HCT116 (cell line): Measurements from ENCODE around the gene CLN5. TPM values are rescaled to one million over a fixed set of nuclear protein-coding genes. Genes with fewer than 3 reads are reported as not detected.

Experiments
- ATAC-seq: fragments of 200-7000 bp; cut with Tn5 transposase; 2 replicates; pipeline ENCODE4 v1.9.1; 2020; ENCODE audit warnings: mild to moderate bottlenecking, moderate library complexity
- BruUV-seq: library from RNA; stranded (reverse); fragments of 400-500 nt; replicated peaks from 2 replicates; lab custom pipeline; 2021; lab: Mats Ljungman, UMichigan
- CTCF ChIA-PET: fragments of 300-600 bp; sonication (Branson Sonifier 250); formaldehyde crosslinking; loops from one replicate; lab custom pipeline; 2021; ENCODE audit warnings: antibody characterized with exemption; lab: Charles Lee
- POLR2A ChIA-PET: fragments of 300-600, 350-600 bp; sonication (Branson Sonifier 250); formaldehyde crosslinking; loops from one replicate; lab custom pipeline; 2021; ENCODE audit warnings: antibody characterized with exemption; lab: Charles Lee
- RAD21 ChIA-PET, 2 experiments: fragments of 300-600 bp; sonication (Branson Sonifier 250); formaldehyde crosslinking; loops; one replicate each; lab custom pipeline; 2023; ENCODE audit warnings: low total read pairs in 2 of 2; ENCODE audit not compliant: uncharacterized antibody in 2 of 2, unreplicated experiment in 2 of 2, low non-redundant PET in 1 of 2; lab: Charles Lee
- DNase-seq: peaks from one replicate; pipeline ENCODE4 v3.0.0-alpha.2; 2010; ENCODE audit warnings: low read depth, low spot score
- H2AFZ ChIP-seq: fragments of 200-600 bp; shearing (Covaris generic), sonication (generic); 2 replicates; pipeline ENCODE4 v1.6.1; 2017; ENCODE audit warnings: low read depth, mixed run types, mixed read lengths, antibody characterized with exemption, low read length; ENCODE audit not compliant: poor library complexity, severe bottlenecking
- H3K27ac ChIP-seq: 2 replicates; pipeline ENCODE4 v1.5.1; 2012; ENCODE audit warnings: low read depth, low read length
- H3K27me3 ChIP-seq: fragments of 200-600 bp; sonication (generic); 2 replicates; pipeline ENCODE4 v1.6.1; 2016; ENCODE audit warnings: mixed run types, low read length, mixed read lengths; ENCODE audit not compliant: insufficient read depth
- H3K36me3 ChIP-seq, 2 experiments: fragments of 200-500 bp in 1 of 2; fragments of 200-600 bp in 1 of 2; sonication (Bioruptor generic) in 1 of 2; sonication (generic) in 1 of 2; 2 replicates each; pipeline versions ENCODE4 v1.5.1 to v1.6.1; 2014 to 2016; ENCODE audit warnings: low read length in 2 of 2, inconsistent platforms in 1 of 2, mixed read lengths in 1 of 2, mixed run types in 1 of 2; ENCODE audit not compliant: insufficient read depth in 2 of 2, control insufficient read depth in 1 of 2
- H3K4me1 ChIP-seq, 2 experiments: fragments of 200-600 bp in 1 of 2; sonication (generic) in 1 of 2; 2 replicates each; pipeline versions ENCODE4 v1.5.1 to v1.6.1; 2012 to 2017; ENCODE audit warnings: low read length in 2 of 2, inconsistent platforms in 1 of 2, mild to moderate bottlenecking in 1 of 2, mixed read lengths in 1 of 2, mixed run types in 1 of 2, moderate library complexity in 1 of 2; ENCODE audit not compliant: insufficient read depth in 2 of 2, control insufficient read depth in 1 of 2
- H3K4me2 ChIP-seq: fragments of 200-600 bp; sonication (generic); 2 replicates; pipeline ENCODE4 v1.6.1; 2017; ENCODE audit warnings: mixed run types, low read length, mixed read lengths
- H3K4me3 ChIP-seq, 2 experiments: fragments of 200-600 bp in 1 of 2; sonication (generic) in 1 of 2; replicated peaks in 1 of 2; 2 replicates each; pipeline ENCODE4 v1.5.1; 2011 to 2016; ENCODE audit warnings: low read length in 2 of 2, control low read depth in 1 of 2, low read depth in 1 of 2, mild to moderate bottlenecking in 1 of 2, mixed read lengths in 1 of 2, mixed run types in 1 of 2
- H3K79me2 ChIP-seq: fragments of 200-600 bp; sonication (generic); 2 replicates; pipeline ENCODE4 v1.6.1; 2017; ENCODE audit warnings: mild to moderate bottlenecking, mixed run types, low read length, moderate library complexity, mixed read lengths; ENCODE audit not compliant: insufficient read depth
- H3K9ac ChIP-seq: fragments of 200-600 bp; sonication (generic); 2 replicates; pipeline ENCODE4 v1.6.1; 2016; ENCODE audit warnings: low read length, mixed read lengths
- H3K9me2 ChIP-seq: fragments of 200-600 bp; sonication (generic), shearing (Covaris generic); 2 replicates; pipeline ENCODE4 v1.6.1; 2017; ENCODE audit warnings: mixed run types, mild to moderate bottlenecking, moderate library complexity; ENCODE audit not compliant: insufficient read depth
- H3K9me3 ChIP-seq, 2 experiments: fragments of 200-500 bp in 1 of 2; fragments of 200-600 bp in 1 of 2; sonication (Bioruptor generic) in 1 of 2; sonication (generic) in 1 of 2; 2 replicates each; pipeline ENCODE4 v1.6.1; 2014 to 2017; ENCODE audit warnings: low read length in 2 of 2, mixed read lengths in 2 of 2, inconsistent platforms in 1 of 2, low read depth in 1 of 2, mild to moderate bottlenecking in 1 of 2, mixed run types in 1 of 2, moderate library complexity in 1 of 2; ENCODE audit not compliant: control insufficient read depth in 1 of 2, insufficient read depth in 1 of 2
- H4K20me1 ChIP-seq: fragments of 200-600 bp; sonication (generic), shearing (Covaris generic); 2 replicates; pipeline ENCODE4 v1.6.1; 2017; ENCODE audit warnings: mixed run types, mild to moderate bottlenecking, moderate library complexity; ENCODE audit not compliant: insufficient read depth
- CBX3 ChIP-seq: IDR thresholded peaks from 2 replicates; pipeline ENCODE4 v1.6.1; 2012; ENCODE audit warnings: low read depth
- EGR1 ChIP-seq: IDR thresholded peaks from 2 replicates; pipeline ENCODE4 v1.6.1; 2012; ENCODE audit warnings: low read depth
- EZH2phosphoT487 ChIP-seq: fragments of 200-600 bp; IDR thresholded peaks from 2 replicates; pipeline ENCODE4 v1.6.1; 2018; ENCODE audit warnings: antibody characterized with exemption, borderline replicate concordance
- FOSL1 ChIP-seq: IDR thresholded peaks from 2 replicates; pipeline ENCODE4 v1.6.1; 2012; ENCODE audit warnings: low read depth
- POLR2AphosphoS5 ChIP-seq: IDR thresholded peaks from 2 replicates; pipeline ENCODE4 v1.6.1; 2011; ENCODE audit warnings: mild to moderate bottlenecking, low read depth, low read length, moderate library complexity
- RAD21 ChIP-seq: IDR thresholded peaks from 2 replicates; pipeline ENCODE4 v1.6.1; 2012; ENCODE audit warnings: low read depth, mild to moderate bottlenecking
- SP1 ChIP-seq: IDR thresholded peaks from 2 replicates; pipeline ENCODE4 v1.6.1; 2012; ENCODE audit warnings: low read depth
- SRF ChIP-seq: IDR thresholded peaks from 2 replicates; pipeline ENCODE4 v1.6.1; 2012; ENCODE audit warnings: low read depth
- ZFX ChIP-seq: fragments of 450-650 bp; IDR thresholded peaks from 2 replicates; pipeline ENCODE4 v1.6.1; 2017
- intact Hi-C: fragments of 100-400 bp; cut with micrococcal nuclease; formaldehyde crosslinking; loops from 2 replicates; pipeline ENCODE4 v1.10.0; 2022
- total RNA-seq: library from RNA; stranded (reverse); gene quantifications from one replicate; pipeline ENCODE4 v1.2.1, GENCODE V29; 2021; ENCODE audit not compliant: unreplicated experiment
- TF ChIP-seq, protein P1 (sequence below), 3 experiments: fragments of 200-600 bp in 1 of 3; sonication (generic) in 1 of 3; IDR thresholded peaks in 2 of 3; conservative IDR thresholded peaks in 1 of 3; 2 replicates each; pipeline ENCODE4 v1.5.1; 2012 to 2017; ENCODE audit warnings: low read depth in 2 of 3, low read length in 2 of 3, antibody characterized with exemption in 1 of 3, borderline replicate concordance in 1 of 3, control low read depth in 1 of 3, mild to moderate bottlenecking in 1 of 3, mixed read lengths in 1 of 3, mixed run types in 1 of 3, moderate library complexity in 1 of 3; ENCODE audit not compliant: insufficient read depth in 1 of 3
- TF ChIP-seq, protein P2 (sequence below): IDR thresholded peaks from 2 replicates; pipeline ENCODE4 v1.6.1; 2012
- TF ChIP-seq, protein P3 (sequence below): IDR thresholded peaks from 2 replicates; pipeline ENCODE4 v1.6.1; 2012
- TF ChIP-seq, protein P4 (sequence below): IDR thresholded peaks from 2 replicates; pipeline ENCODE4 v1.6.1; 2012; ENCODE audit warnings: low read depth

CLN5 gene
- total RNA-seq, 1 experiment from 2014 or later = 21.4 TPM

DNA sequence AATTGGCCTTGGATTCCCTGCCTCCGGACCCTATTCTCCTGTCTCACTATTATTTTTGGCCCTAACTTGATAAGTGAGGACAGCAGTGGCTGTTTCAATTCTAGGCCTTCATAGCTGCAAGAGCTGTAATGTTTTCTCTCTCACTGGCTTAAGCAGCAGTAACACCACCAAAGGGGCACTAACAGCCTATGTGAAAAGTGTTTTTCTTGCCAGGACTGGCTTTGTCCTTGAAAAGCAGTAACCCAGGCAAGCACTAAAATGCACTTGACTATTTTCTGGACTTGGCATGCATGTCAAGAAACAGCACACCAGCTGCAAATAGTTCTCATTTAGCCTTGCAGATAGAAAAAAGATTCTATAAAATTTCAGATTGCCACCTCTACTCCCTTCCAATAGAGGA, 44.4 kb downstream of the CLN5 start:
- Histone ChIP-seq H3K4me1 (no peaks in the 10 kb centered on the region), H3K9me3 (no peaks in the 10 kb centered on the region), H3K27me3 (no peaks in the 10 kb centered on the region), H4K20me1 (no peaks in the 10 kb centered on the region), H3K4me3 (no peak overlapping the region), H2AFZ (no peak overlapping the region), H3K9ac (no peak overlapping the region), H3K4me2 (no peak overlapping the region), H3K36me3 (no peaks in the 10 kb centered on the region), H3K27ac (no peak overlapping the region), H3K79me2 (no peaks in the 10 kb centered on the region), H3K9me2 (no peaks in the 10 kb centered on the region)
- ATAC-seq (no peak), DNase-seq (no peak)
- intact Hi-C loops = no loop called here
- ChIA-PET CTCF (no interaction called here), POLR2A (no interaction called here), RAD21 (no interaction called here)
- no TSS peak for BruUV-seq
- TF ChIP-seq, protein P1, sequence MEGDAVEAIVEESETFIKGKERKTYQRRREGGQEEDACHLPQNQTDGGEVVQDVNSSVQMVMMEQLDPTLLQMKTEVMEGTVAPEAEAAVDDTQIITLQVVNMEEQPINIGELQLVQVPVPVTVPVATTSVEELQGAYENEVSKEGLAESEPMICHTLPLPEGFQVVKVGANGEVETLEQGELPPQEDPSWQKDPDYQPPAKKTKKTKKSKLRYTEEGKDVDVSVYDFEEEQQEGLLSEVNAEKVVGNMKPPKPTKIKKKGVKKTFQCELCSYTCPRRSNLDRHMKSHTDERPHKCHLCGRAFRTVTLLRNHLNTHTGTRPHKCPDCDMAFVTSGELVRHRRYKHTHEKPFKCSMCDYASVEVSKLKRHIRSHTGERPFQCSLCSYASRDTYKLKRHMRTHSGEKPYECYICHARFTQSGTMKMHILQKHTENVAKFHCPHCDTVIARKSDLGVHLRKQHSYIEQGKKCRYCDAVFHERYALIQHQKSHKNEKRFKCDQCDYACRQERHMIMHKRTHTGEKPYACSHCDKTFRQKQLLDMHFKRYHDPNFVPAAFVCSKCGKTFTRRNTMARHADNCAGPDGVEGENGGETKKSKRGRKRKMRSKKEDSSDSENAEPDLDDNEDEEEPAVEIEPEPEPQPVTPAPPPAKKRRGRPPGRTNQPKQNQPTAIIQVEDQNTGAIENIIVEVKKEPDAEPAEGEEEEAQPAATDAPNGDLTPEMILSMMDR (IDR thresholded peaks at IDR 0.05 in 2 of 3, conservative IDR thresholded peaks at IDR 0.05 in 1 of 3; ENCODE audit: borderline replicate concordance in 1 of 3, insufficient read depth in 1 of 3, low read depth in 2 of 3, low read length in 2 of 3) = no peak
- TF ChIP-seq EGR1 (no peak), SRF (no peak), SP1 (no peak), EZH2phosphoT487 (no peak), POLR2AphosphoS5 (no peak), RAD21 (no peak), ZFX (no peak), FOSL1 (no peak), CBX3 (no peak)
- TF ChIP-seq, protein P2, sequence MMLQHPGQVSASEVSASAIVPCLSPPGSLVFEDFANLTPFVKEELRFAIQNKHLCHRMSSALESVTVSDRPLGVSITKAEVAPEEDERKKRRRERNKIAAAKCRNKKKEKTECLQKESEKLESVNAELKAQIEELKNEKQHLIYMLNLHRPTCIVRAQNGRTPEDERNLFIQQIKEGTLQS = no peak
- TF ChIP-seq, protein P3, sequence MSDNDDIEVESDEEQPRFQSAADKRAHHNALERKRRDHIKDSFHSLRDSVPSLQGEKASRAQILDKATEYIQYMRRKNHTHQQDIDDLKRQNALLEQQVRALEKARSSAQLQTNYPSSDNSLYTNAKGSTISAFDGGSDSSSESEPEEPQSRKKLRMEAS = no peak
- TF ChIP-seq, protein P4, sequence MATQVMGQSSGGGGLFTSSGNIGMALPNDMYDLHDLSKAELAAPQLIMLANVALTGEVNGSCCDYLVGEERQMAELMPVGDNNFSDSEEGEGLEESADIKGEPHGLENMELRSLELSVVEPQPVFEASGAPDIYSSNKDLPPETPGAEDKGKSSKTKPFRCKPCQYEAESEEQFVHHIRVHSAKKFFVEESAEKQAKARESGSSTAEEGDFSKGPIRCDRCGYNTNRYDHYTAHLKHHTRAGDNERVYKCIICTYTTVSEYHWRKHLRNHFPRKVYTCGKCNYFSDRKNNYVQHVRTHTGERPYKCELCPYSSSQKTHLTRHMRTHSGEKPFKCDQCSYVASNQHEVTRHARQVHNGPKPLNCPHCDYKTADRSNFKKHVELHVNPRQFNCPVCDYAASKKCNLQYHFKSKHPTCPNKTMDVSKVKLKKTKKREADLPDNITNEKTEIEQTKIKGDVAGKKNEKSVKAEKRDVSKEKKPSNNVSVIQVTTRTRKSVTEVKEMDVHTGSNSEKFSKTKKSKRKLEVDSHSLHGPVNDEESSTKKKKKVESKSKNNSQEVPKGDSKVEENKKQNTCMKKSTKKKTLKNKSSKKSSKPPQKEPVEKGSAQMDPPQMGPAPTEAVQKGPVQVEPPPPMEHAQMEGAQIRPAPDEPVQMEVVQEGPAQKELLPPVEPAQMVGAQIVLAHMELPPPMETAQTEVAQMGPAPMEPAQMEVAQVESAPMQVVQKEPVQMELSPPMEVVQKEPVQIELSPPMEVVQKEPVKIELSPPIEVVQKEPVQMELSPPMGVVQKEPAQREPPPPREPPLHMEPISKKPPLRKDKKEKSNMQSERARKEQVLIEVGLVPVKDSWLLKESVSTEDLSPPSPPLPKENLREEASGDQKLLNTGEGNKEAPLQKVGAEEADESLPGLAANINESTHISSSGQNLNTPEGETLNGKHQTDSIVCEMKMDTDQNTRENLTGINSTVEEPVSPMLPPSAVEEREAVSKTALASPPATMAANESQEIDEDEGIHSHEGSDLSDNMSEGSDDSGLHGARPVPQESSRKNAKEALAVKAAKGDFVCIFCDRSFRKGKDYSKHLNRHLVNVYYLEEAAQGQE = no peak
